H9 (cell line): Measurements from ENCODE around the gene RAB19. TPM values are rescaled to one million over a fixed set of nuclear protein-coding genes. Genes with fewer than 3 reads are reported as not detected.

Experiments
- DNase-seq: peaks from one replicate; pipeline ENCODE4 v3.0.0-alpha.2; 2017
- H2AFZ ChIP-seq: one replicate; pipeline ENCODE4 v1.6.1; 2013; ENCODE audit warnings: mild to moderate bottlenecking, low read length, control low read depth, moderate library complexity
- H2AK5ac ChIP-seq: 2 replicates; pipeline ENCODE4 v1.6.1; 2013; ENCODE audit warnings: low read length, control low read depth, mixed read lengths; ENCODE audit not compliant: insufficient read length
- H2BK120ac ChIP-seq: one replicate; pipeline ENCODE4 v1.6.1; 2013; ENCODE audit warnings: low read depth, mild to moderate bottlenecking, low read length, control low read depth, inconsistent platforms; ENCODE audit not compliant: poor library complexity, severe bottlenecking
- H2BK12ac ChIP-seq: 2 replicates; pipeline ENCODE4 v1.6.1; 2013; ENCODE audit warnings: low read length, control low read depth, mixed read lengths, low read depth; ENCODE audit not compliant: insufficient read length
- H2BK15ac ChIP-seq: 2 replicates; pipeline ENCODE4 v1.6.1; 2013; ENCODE audit warnings: low read depth, low read length, control low read depth
- H2BK20ac ChIP-seq: one replicate; pipeline ENCODE4 v1.6.1; 2013; ENCODE audit warnings: low read depth, mild to moderate bottlenecking, low read length, control low read depth, inconsistent platforms; ENCODE audit not compliant: poor library complexity, severe bottlenecking
- H2BK5ac ChIP-seq: 2 replicates; pipeline ENCODE4 v1.6.1; 2013; ENCODE audit warnings: low read length, control low read depth, mixed read lengths; ENCODE audit not compliant: insufficient read length
- H3K14ac ChIP-seq: 2 replicates; pipeline ENCODE4 v1.6.1; 2013; ENCODE audit warnings: low read length, control low read depth; ENCODE audit not compliant: insufficient read depth
- H3K18ac ChIP-seq: 2 replicates; pipeline ENCODE4 v1.6.1; 2013; ENCODE audit warnings: low read depth, mild to moderate bottlenecking, mixed read lengths, low read length, control low read depth; ENCODE audit not compliant: insufficient read length
- H3K23ac ChIP-seq: 2 replicates; pipeline ENCODE4 v1.6.1; 2013; ENCODE audit warnings: low read length, control low read depth, mixed read lengths, low read depth; ENCODE audit not compliant: insufficient read length
- H3K23me2 ChIP-seq: 2 replicates; pipeline ENCODE4 v1.6.1; 2013; ENCODE audit warnings: low read depth, mild to moderate bottlenecking, mixed read lengths, low read length, control low read depth; ENCODE audit not compliant: insufficient read length, poor library complexity, severe bottlenecking
- H3K27ac ChIP-seq: 2 replicates; pipeline ENCODE4 v1.5.1; 2013; ENCODE audit warnings: low read length, control low read depth, mixed read lengths, low read depth; ENCODE audit not compliant: insufficient read length
- H3K27me3 ChIP-seq: 2 replicates; pipeline ENCODE4 v1.6.1; 2013; ENCODE audit warnings: low read length, control low read depth, inconsistent platforms; ENCODE audit not compliant: insufficient read depth
- H3K4ac ChIP-seq: 2 replicates; pipeline ENCODE4 v1.6.1; 2013; ENCODE audit warnings: low read depth, mild to moderate bottlenecking, control low read depth, inconsistent platforms, low read length, moderate library complexity
- H3K4me1 ChIP-seq: 2 replicates; pipeline ENCODE4 v1.6.1; 2013; ENCODE audit warnings: low read length, control low read depth, inconsistent platforms; ENCODE audit not compliant: insufficient read depth
- H3K4me2 ChIP-seq: 2 replicates; pipeline ENCODE4 v1.6.1; 2013; ENCODE audit warnings: low read length, control low read depth, mixed read lengths; ENCODE audit not compliant: insufficient read length, insufficient read depth
- H3K56ac ChIP-seq: 2 replicates; pipeline ENCODE4 v1.6.1; 2013; ENCODE audit warnings: low read depth, mild to moderate bottlenecking, mixed read lengths, low read length, control low read depth; ENCODE audit not compliant: insufficient read length
- H3K79me1 ChIP-seq: 2 replicates; pipeline ENCODE4 v1.6.1; 2013; ENCODE audit warnings: low read depth, mild to moderate bottlenecking, moderate library complexity, low read length, control low read depth, inconsistent platforms; ENCODE audit not compliant: insufficient read depth, poor library complexity, severe bottlenecking
- H3K79me2 ChIP-seq: 2 replicates; pipeline ENCODE4 v1.6.1; 2013; ENCODE audit warnings: low read length, control low read depth, inconsistent platforms; ENCODE audit not compliant: insufficient read depth
- H3K9ac ChIP-seq: 2 replicates; pipeline ENCODE4 v1.6.1; 2013; ENCODE audit warnings: low read length, control low read depth, mixed read lengths; ENCODE audit not compliant: insufficient read length; ENCODE audit errors: extremely low read depth
- H3K9me3 ChIP-seq: one replicate; pipeline ENCODE4 v1.6.1; 2013; ENCODE audit warnings: low read depth, low read length, inconsistent platforms; ENCODE audit not compliant: control insufficient read depth
- H3T11ph ChIP-seq: one replicate; pipeline ENCODE4 v1.6.1; 2013; ENCODE audit warnings: mild to moderate bottlenecking, low read length, control low read depth, inconsistent platforms
- H4K20me1 ChIP-seq: one replicate; pipeline ENCODE4 v1.6.1; 2013; ENCODE audit not compliant: control insufficient read depth, insufficient read length, insufficient read depth
- H4K5ac ChIP-seq: 2 replicates; pipeline ENCODE4 v1.6.1; 2013; ENCODE audit warnings: low read depth, mild to moderate bottlenecking, mixed read lengths, low read length, control low read depth; ENCODE audit not compliant: insufficient read length
- H4K8ac ChIP-seq: replicated peaks from 2 replicates; pipeline ENCODE4 v1.6.1; 2013; ENCODE audit warnings: low read length, control low read depth, mixed read lengths, low read depth; ENCODE audit not compliant: insufficient read length
- H4K91ac ChIP-seq: 2 replicates; pipeline ENCODE4 v1.6.1; 2013; ENCODE audit warnings: low read depth, mild to moderate bottlenecking, moderate library complexity, mixed read lengths, low read length, control low read depth; ENCODE audit not compliant: insufficient read length
- H3K27ac Mint-ChIP-seq, 3 experiments: 2 replicates in 2 of 3; 3 replicates in 1 of 3; pipeline ENCODE4 v1.8.0; 2020 to 2021; ENCODE audit warnings: mixed read lengths in 3 of 3, mild to moderate bottlenecking in 1 of 3, moderate library complexity in 1 of 3
- H3K27me3 Mint-ChIP-seq: 2 replicates; pipeline ENCODE4 v1.8.0; 2021; ENCODE audit warnings: low read depth, mild to moderate bottlenecking, moderate library complexity, mixed read lengths
- H3K36me3 Mint-ChIP-seq, 3 experiments: 2 replicates in 2 of 3; 3 replicates in 1 of 3; pipeline ENCODE4 v1.8.0; 2020 to 2021; ENCODE audit warnings: low read depth in 3 of 3, mixed read lengths in 3 of 3; ENCODE audit not compliant: insufficient read depth in 1 of 3
- H3K4me1 Mint-ChIP-seq, 2 experiments: 2 replicates each; pipeline ENCODE4 v1.8.0; 2020; ENCODE audit warnings: mixed read lengths in 2 of 2
- H3K4me3 Mint-ChIP-seq, 2 experiments: 2 replicates in 1 of 2; 3 replicates in 1 of 2; pipeline ENCODE4 v1.8.0; 2020 to 2021; ENCODE audit warnings: mild to moderate bottlenecking in 2 of 2, mixed read lengths in 2 of 2, moderate library complexity in 1 of 2
- H3K9me3 Mint-ChIP-seq, 2 experiments: 2 replicates in 1 of 2; 3 replicates in 1 of 2; pipeline ENCODE4 v1.8.0; 2020; ENCODE audit warnings: mild to moderate bottlenecking in 2 of 2, mixed read lengths in 2 of 2, moderate library complexity in 1 of 2
- WGBS: extraction: QIAGEN DNeasy Blood & Tissue Kit; methylation state at CpG from one replicate; pipeline ENCODE4 v1.1.7; 2013; ENCODE audit warnings: missing lambda C conversion rate, low lambda C conversion rate, mixed read lengths; ENCODE audit not compliant: insufficient read length; ENCODE audit errors: extremely low coverage; 5-methylcytosine and 5-hydroxymethylcytosine counted together
- total RNA-seq: library from RNA; stranded (reverse); gene quantifications from 2 replicates; pipeline ENCODE4 v1.2.1, GENCODE V29; 2021
- TF ChIP-seq, protein P1 (sequence below): fragments of 200-600 bp; sonication (generic); conservative IDR thresholded peaks from 3 replicates; pipeline ENCODE4 v1.8.0; 2021; ENCODE audit warnings: antibody characterized with exemption, mild to moderate bottlenecking

Gene RAB19
- total RNA-seq, 1 experiment from 2014 or later = 15.1 TPM

DNA sequence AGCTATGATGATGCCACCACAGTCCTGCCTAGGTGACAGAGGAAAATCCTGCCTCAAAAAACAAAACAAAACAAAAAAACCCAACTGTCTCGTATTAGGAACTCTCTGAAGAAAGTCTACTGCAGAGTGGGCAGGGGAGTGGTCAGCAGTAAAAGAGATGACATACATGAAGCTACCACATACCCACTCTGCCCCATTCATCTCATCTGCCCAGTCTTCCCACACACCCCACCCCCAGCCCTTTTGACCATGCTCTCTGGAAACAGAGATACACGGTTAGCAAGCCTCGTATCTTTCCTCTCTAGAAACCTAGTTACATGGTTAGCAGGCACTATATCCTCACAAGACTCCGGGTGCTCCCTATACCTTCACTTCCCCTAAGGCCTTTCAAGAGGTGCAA lies 13.8 kb upstream of the RAB19 start:
- Mint-ChIP-seq H3K4me1 (no peaks in the 10 kb centered on the region; a peak in 2 of 4 replicates), H3K27me3 (no peaks in the 10 kb centered on the region), H3K4me3 (no peak overlapping the region), H3K36me3 (peaks cover 0 to 3% (median 0%) of the 10 kb centered on the region in 3 experiments; a peak in 2 of 7 replicates), H3K9me3 (no peaks in the 10 kb centered on the region), H3K27ac (no peak overlapping the region; a peak in 1 of 7 replicates)
- H3K23ac ChIP-seq = no peak overlapping the region
- no peak overlapping the region for H3K14ac ChIP-seq
- H2BK20ac ChIP-seq = no peak overlapping the region
- H3K56ac ChIP-seq = no peak overlapping the region
- TF ChIP-seq, protein P1, sequence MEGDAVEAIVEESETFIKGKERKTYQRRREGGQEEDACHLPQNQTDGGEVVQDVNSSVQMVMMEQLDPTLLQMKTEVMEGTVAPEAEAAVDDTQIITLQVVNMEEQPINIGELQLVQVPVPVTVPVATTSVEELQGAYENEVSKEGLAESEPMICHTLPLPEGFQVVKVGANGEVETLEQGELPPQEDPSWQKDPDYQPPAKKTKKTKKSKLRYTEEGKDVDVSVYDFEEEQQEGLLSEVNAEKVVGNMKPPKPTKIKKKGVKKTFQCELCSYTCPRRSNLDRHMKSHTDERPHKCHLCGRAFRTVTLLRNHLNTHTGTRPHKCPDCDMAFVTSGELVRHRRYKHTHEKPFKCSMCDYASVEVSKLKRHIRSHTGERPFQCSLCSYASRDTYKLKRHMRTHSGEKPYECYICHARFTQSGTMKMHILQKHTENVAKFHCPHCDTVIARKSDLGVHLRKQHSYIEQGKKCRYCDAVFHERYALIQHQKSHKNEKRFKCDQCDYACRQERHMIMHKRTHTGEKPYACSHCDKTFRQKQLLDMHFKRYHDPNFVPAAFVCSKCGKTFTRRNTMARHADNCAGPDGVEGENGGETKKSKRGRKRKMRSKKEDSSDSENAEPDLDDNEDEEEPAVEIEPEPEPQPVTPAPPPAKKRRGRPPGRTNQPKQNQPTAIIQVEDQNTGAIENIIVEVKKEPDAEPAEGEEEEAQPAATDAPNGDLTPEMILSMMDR = no peak
- peaks cover 23% of the 10 kb centered on the region; the same call in 1 of the 2 replicates for H3K79me2 ChIP-seq
- no peak overlapping the region for H3K4me2 ChIP-seq
- no peak overlapping the region for H3K9ac ChIP-seq
- no peaks in the 10 kb centered on the region; the same call in 1 of the 2 replicates for H3K27me3 ChIP-seq
- no peak overlapping the region for H3K4ac ChIP-seq
- no peak overlapping the region for H2AFZ ChIP-seq
- H2AK5ac ChIP-seq = no peak overlapping the region
- H3T11ph ChIP-seq = no peak overlapping the region
- H2BK12ac ChIP-seq = no peak overlapping the region
- H3K79me1 ChIP-seq = peaks cover 18% of the 10 kb centered on the region
- no peak overlapping the region for H3K27ac ChIP-seq
- no peak overlapping the region for H2BK120ac ChIP-seq
- H2BK15ac ChIP-seq = no peak overlapping the region
- H3K18ac ChIP-seq = no peak overlapping the region
- no CpG with 5 or more reads among the region's 4 CpGs for WGBS
- no peak overlapping the region for H4K91ac ChIP-seq
- H4K20me1 ChIP-seq = no peaks in the 10 kb centered on the region
- no peak overlapping the region for H4K8ac ChIP-seq
- no peak for DNase-seq
- peaks cover 19% of the 10 kb centered on the region for H3K4me1 ChIP-seq
- H3K23me2 ChIP-seq = no peaks in the 10 kb centered on the region
- no peak overlapping the region for H4K5ac ChIP-seq
- H2BK5ac ChIP-seq = no peak overlapping the region
- no peaks in the 10 kb centered on the region for H3K9me3 ChIP-seq
